ENCODE measurements around the gene DCTN4.

DNA sequence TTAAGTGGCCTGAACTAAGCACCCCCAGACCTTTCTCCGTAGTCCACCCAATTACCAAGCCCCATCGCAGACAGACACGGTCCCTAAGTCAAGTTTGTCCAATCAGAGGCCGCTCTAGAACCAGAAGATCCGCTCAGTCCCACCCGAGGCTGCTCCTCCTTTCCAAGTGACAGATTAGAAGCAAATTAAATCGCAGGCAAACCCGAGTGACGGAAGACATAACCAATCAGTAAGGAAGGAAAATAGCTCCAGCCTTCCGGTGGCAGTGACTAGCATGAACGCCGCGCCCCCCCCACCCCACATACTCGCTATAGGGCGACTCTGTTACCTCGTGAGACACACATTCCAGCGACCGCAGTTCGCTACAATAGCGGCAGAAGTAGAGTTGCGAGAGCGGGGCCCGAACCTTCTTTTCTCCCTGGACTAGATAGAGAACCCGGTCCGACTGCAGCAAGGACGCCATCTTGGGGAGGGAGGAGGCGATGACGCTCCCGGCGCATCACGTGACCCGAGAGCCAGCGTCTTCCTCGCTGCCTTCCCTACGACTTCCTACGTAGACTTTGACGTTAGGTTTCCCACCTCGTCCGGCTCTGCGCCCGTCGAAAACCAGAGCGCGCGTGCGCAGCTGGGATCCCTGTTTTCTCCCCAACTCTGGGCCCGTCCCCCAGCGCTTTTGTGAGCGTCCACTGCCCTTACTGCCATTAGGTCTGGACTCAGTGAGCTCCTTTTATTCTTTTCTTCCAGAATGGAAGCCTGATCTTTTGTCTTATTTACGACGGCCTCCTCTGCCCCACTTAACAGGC, at the start of gene DCTN4:
- TF ChIP-seq, protein P1, sequence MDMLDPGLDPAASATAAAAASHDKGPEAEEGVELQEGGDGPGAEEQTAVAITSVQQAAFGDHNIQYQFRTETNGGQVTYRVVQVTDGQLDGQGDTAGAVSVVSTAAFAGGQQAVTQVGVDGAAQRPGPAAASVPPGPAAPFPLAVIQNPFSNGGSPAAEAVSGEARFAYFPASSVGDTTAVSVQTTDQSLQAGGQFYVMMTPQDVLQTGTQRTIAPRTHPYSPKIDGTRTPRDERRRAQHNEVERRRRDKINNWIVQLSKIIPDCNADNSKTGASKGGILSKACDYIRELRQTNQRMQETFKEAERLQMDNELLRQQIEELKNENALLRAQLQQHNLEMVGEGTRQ (IDR thresholded peaks at IDR 0.05) = peak; percentile 98
- TF ChIP-seq, protein P2, sequence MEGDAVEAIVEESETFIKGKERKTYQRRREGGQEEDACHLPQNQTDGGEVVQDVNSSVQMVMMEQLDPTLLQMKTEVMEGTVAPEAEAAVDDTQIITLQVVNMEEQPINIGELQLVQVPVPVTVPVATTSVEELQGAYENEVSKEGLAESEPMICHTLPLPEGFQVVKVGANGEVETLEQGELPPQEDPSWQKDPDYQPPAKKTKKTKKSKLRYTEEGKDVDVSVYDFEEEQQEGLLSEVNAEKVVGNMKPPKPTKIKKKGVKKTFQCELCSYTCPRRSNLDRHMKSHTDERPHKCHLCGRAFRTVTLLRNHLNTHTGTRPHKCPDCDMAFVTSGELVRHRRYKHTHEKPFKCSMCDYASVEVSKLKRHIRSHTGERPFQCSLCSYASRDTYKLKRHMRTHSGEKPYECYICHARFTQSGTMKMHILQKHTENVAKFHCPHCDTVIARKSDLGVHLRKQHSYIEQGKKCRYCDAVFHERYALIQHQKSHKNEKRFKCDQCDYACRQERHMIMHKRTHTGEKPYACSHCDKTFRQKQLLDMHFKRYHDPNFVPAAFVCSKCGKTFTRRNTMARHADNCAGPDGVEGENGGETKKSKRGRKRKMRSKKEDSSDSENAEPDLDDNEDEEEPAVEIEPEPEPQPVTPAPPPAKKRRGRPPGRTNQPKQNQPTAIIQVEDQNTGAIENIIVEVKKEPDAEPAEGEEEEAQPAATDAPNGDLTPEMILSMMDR (IDR thresholded peaks at IDR 0.05) = no peak
- no peak for TF ChIP-seq CBX8 (IDR thresholded peaks at IDR 0.05)
- TF ChIP-seq EP300 (IDR thresholded peaks at IDR 0.05) = no peak
- TF ChIP-seq POLR2A (IDR thresholded peaks at IDR 0.05; ENCODE audit: low read length) = peak; percentile 66
